HL-60 (cell line): ENCODE data around the gene ELOVL6.

Experiments used
- POLR2AphosphoS5 ChIP-seq: IDR thresholded peaks from 2 replicates; pipeline ENCODE4 v1.6.1; 2012; ENCODE audit warnings: low read depth
- REST ChIP-seq: IDR thresholded peaks from 2 replicates; pipeline ENCODE4 v1.6.1; 2012; ENCODE audit warnings: low read depth; ENCODE audit not compliant: insufficient replicate concordance

- TF ChIP-seq REST (no peak), POLR2AphosphoS5 (no peak)
Observed at GRCh38 chr4:110157580-110157979, 40.8 kb downstream of the ELOVL6 start.
